Bronchial epithelial cell (primary cell): ENCODE data around the gene LSM14A. TPM values are rescaled to one million over a fixed set of nuclear protein-coding genes. Genes with fewer than 3 reads are reported as not detected.

ENCODE experiments used
- DNase-seq: peaks from one replicate; pipeline ENCODE4 v3.0.0-alpha.2; 2010; ENCODE audit warnings: low read depth
- FAIRE-seq: peaks from 2 replicates; lab custom pipeline; 2011; peaks lifted over from hg19 to GRCh38; lab: Jason Lieb, UNC
- H3K27me3 ChIP-seq: 2 replicates; pipeline ENCODE4 v1.5.1; 2011; ENCODE audit warnings: low read length; ENCODE audit not compliant: control insufficient read depth, insufficient read depth
- H3K36me3 ChIP-seq: 2 replicates; pipeline ENCODE4 v1.5.1; 2011; ENCODE audit warnings: low read length; ENCODE audit not compliant: control insufficient read depth, insufficient read depth
- H3K4me3 ChIP-seq: 2 replicates; pipeline ENCODE4 v1.5.1; 2011; ENCODE audit warnings: mild to moderate bottlenecking, low read depth, low read length, control low read depth
- total RNA-seq: library from RNA; depleted of rRNA; stranded (reverse); fragments of >200 nt; gene quantifications from 2 replicates; pipeline ENCODE4 v1.2.1, GENCODE V29; 2014
- TF ChIP-seq, protein P1 (sequence below): IDR thresholded peaks from 2 replicates; pipeline ENCODE4 v1.5.1; 2011; ENCODE audit warnings: mild to moderate bottlenecking, moderate library complexity, low read length, control low read depth, inconsistent platforms; ENCODE audit not compliant: insufficient read depth, severe bottlenecking

Gene LSM14A
- total RNA-seq, 1 donor from 2014 or later = 86.1 TPM

DNA sequence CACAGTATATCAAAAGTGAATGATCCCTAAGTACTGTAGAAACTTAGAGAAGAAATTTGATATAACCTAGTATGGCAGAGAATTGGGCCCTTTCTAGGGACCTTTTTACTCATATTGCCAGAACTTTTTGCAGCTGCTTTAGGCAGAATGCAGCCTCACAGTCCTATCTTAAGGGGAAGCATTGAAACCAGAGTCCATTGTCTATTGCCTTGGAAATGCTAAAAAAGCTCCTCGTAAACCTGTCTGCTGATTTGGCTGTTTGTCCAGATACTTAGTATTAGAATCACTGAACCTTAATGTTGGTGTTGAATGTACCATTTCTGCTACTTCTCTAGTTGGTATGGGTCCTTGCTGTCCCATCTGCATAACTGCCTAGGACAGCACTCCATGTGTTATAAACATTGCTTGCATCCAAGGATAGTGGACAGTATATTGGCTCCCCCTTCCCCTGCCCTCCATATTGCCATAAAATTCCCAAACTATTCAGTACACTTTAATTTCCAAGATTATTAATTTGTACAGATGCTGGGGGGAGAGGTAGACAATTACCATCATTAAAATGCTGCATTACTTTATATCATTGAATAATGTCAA, 36.1 kb downstream of the LSM14A start:
- TF ChIP-seq, protein P1, sequence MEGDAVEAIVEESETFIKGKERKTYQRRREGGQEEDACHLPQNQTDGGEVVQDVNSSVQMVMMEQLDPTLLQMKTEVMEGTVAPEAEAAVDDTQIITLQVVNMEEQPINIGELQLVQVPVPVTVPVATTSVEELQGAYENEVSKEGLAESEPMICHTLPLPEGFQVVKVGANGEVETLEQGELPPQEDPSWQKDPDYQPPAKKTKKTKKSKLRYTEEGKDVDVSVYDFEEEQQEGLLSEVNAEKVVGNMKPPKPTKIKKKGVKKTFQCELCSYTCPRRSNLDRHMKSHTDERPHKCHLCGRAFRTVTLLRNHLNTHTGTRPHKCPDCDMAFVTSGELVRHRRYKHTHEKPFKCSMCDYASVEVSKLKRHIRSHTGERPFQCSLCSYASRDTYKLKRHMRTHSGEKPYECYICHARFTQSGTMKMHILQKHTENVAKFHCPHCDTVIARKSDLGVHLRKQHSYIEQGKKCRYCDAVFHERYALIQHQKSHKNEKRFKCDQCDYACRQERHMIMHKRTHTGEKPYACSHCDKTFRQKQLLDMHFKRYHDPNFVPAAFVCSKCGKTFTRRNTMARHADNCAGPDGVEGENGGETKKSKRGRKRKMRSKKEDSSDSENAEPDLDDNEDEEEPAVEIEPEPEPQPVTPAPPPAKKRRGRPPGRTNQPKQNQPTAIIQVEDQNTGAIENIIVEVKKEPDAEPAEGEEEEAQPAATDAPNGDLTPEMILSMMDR = no peak
- DNase-seq (no peak), FAIRE-seq (no peak)
- Histone ChIP-seq H3K27me3 (no peaks in the 10 kb centered on the region), H3K4me3 (no peak overlapping the region), H3K36me3 (peaks cover 2% of the 10 kb centered on the region)

DNA sequence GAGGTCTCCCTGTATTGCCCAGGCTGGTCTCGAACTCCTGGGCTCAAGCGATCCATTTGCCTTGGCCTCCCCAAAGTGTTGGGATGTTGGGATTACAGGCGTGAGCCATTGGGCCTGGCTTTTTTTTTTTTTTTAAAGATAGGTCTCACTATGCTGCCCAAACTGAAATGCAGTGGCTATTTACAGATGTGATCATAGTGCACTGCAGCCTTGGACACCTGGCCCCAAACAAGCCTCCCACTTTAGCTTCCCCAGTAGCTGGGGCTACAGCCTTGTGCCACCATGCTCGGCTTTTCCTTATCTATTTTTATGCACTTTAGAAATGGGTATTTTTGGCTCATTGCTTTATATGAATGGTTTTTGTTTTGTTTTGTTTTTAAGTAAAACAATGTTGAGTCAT, 37.4 kb downstream of the LSM14A start:
- FAIRE-seq (no peak), DNase-seq (no peak)
- Histone ChIP-seq H3K4me3 (no peak overlapping the region), H3K27me3 (no peaks in the 10 kb centered on the region), H3K36me3 (peaks cover 2% of the 10 kb centered on the region)
- TF ChIP-seq, protein P1 = no peak

DNA sequence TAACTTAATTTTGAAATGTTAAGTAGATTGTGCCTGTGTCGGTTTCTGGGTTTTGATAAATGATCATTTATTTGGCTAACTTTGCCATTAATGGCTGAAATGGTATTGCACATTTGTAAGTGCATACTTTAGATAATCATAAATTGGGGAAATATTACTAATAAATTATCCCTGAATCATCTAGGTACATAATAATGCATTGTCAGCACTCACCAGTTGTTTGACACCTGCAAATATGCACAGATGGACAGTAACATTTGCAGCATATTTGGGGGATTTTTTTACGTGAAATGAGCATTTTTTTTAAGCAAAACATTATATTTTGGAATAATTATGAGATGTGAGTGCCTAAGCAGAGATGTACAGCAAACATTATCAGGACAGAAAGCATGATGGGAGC, 41.0 kb downstream of the LSM14A start:
- Histone ChIP-seq H3K27me3 (no peaks in the 10 kb centered on the region), H3K4me3 (no peak overlapping the region), H3K36me3 (peaks cover 5% of the 10 kb centered on the region)
- DNase-seq (no peak), FAIRE-seq (no peak)
- TF ChIP-seq, protein P1 = no peak

DNA sequence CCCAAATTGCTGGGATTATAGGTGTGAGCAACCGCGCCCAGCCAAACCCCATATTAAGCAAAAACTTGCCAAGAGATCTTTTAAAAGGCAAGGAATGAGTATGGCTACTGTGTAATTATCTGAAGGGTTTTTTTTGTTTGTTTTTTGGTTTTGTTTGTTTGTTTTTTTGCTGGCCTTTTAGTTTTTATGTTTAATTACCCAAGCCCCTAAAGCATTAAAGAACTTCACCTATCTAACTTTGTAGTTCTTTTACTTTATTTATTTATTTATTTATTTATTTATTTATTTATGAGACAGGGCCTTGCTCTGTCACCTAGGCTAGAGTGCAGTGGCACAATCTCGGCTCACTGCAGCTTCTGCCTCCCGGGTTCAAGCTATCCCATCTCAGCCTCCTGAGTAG, 41.7 kb downstream of the LSM14A start:
- H3K36me3 ChIP-seq = peaks cover 5% of the 10 kb centered on the region
- no peak for FAIRE-seq
- TF ChIP-seq, protein P1 = no peak

DNA sequence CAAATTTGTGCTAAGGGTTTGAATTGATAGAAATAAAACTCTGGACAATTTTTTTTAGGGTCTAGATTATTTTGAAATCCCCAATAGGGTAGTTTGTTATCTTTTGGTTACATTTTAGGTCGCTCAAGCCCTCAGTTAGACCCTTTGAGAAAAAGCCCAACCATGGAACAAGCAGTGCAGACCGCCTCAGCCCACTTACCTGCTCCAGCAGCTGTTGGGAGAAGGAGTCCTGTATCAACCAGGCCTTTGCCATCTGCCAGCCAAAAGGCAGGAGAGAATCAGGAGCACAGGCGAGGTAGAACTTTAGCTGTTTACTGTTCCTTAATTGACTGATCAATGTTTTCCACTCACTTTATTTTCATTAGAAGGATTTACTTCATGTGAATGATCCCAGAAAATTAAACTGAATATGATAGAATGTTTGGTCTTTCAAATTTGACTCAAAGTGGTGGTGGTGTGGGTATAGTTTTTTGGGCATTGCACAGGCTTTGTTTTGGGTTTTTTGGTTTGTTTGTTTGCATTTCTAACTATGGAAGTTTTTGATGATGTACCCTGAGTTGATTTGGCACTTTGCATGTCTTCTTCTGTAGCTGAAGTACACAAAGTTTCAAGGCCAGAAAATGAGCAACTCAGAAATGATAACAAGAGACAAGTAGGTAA, 42.8 kb downstream of the LSM14A start:
- TF ChIP-seq, protein P1 = no peak
- Histone ChIP-seq H3K4me3 (no peak overlapping the region), H3K27me3 (no peaks in the 10 kb centered on the region), H3K36me3 (peaks cover 6% of the 10 kb centered on the region)
- FAIRE-seq (no peak), DNase-seq (no peak)

More for the DNA sequence above, 41.7 kb downstream of the LSM14A start:
- no peaks in the 10 kb centered on the region for H3K27me3 ChIP-seq
- no peak overlapping the region for H3K4me3 ChIP-seq
- no peak for DNase-seq
